NCI-H510A (cell line): ENCODE results near the gene GALNT17.

Experiments
- DNase-seq: peaks from one replicate; lab custom pipeline; 2025; lab: John Stamatoyannopoulos, UW

The GALNT17 gene

GRCh38 chr7:71461572-71461971, 329.6 kb downstream of the GALNT17 start:
- no peak for DNase-seq

- no peak for DNase-seq
Measured at GRCh38 chr7:71465741-71466189, 333.8 kb downstream of the GALNT17 start.

DNA sequence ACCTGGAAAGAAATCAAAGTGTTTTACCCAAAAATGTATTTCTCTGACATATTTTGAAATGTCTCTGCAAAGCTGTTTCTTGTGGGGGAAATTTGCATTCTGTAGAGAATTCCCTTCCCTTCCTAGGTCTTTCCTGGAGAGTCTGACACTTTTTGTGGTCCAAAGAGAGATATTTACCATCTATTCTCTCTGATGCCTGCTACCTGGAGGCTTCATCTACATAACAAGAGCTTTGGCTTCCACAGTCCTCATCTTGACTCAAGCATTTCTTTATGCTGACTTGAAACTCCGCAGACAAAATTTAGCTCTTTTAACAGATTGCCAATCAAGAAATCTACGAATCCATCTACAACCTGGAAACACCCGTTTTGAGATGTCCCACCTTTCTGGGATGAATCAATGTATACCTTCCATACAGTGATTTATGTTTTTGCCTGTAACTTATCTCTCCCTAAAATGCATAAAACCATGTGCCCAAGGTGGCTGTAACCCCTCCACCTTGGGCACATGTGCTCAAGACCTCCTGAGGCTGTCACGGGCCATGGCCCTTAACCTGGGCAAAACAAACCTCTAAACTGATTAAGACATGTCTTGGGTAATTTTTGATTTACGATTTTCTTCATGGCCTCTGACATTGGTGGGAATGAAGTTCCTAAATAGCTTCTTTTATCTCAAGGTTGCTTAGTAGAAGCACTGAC, 334.7 kb downstream of the GALNT17 start:
- no peak for DNase-seq

DNA sequence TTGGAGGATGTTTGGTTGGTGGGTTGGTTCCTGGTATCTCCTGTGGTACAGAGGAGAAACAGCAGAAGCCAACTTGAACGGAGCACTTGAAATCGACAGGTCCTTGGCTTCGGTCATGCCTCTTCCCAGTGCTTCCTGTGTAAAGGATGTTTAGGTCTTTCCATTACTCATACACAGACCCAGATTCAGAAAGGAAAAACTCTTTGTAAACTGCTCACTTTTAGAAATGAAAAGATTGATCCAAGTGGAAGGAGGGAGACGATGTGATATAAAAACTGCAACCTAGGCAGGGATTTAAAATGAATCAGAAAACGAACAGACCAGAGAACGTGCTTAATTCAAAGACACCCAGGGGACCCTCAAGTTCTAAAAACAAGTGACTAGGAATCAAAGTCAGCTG, 338.4 kb downstream of the GALNT17 start:
- no peak for DNase-seq

DNA sequence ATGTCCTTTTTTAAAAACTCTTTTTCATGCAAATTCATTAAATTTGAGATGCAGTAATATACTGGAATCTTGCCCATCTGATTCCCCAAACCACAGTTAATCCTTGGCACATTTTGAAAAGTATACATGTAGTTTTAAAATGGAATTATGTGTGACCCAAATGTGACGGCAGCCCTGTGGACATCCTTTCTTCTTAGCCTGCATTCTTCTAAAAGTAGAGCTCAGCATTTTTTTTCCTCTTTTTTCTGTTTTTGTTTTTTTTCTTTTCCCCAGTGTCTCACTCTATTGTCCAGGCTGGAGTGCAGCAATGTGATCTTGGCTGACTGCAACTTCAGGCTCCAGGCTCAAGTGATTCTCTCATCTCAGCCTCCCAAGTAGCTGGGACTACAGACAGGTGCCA, 338.9 kb downstream of the GALNT17 start:
- no peak for DNase-seq

- no peak for DNase-seq
Measured at GRCh38 chr7:71472962-71473361, 341.0 kb downstream of the GALNT17 start.

GRCh38 chr7:71473366-71473967, 341.5 kb downstream of the GALNT17 start:
- DNase-seq = no peak

DNA sequence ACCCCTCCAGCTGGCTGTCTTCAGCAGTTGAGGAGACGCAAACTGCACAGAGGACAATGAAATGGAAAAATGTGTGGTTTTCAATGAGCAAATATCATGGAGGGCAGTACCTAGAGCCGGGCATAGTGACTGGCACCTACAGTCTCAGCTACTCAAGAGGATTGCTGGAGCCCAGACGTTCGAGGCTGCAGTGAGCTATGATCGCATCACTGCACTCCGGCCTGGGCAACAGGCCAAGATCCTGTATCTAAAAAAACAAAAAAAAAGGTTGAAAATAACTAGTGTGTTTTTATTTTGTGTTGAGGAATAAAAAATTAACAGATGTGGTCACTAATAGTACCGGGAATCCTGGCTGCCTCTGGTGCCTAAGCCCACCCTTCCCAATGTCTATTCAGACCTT, 345.5 kb downstream of the GALNT17 start:
- no peak for DNase-seq

- DNase-seq = no peak
Measured at GRCh38 chr7:71479231-71479630, 347.3 kb downstream of the GALNT17 start.

- DNase-seq = no peak
Measured at GRCh38 chr7:71480791-71481190, 348.8 kb downstream of the GALNT17 start.

- no peak for DNase-seq
Measured at GRCh38 chr7:71482284-71482683, 350.3 kb downstream of the GALNT17 start.

DNA sequence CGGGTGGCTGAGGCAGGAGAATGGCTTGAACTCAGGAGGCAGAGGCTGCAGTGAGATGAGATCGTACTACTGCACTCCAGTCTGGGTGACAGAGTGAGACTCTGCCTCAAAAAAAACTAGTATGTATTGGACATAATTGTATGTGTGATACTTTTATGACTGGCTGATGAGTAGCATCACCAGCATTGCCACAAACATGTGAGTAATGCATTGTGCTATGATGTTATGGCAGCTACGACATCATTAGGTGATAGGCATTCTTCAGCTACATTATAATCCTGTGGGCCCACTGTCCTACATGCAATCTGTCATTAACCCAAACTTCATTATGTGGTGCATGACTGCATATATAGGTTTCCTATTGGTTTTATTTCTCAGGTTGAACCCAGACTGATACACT, 352.4 kb downstream of the GALNT17 start:
- no peak for DNase-seq

GRCh38 chr7:71485586-71485985, 353.6 kb downstream of the GALNT17 start:
- no peak for DNase-seq

- DNase-seq = no peak
Measured at GRCh38 chr7:71486414-71486813, 354.5 kb downstream of the GALNT17 start.

DNA sequence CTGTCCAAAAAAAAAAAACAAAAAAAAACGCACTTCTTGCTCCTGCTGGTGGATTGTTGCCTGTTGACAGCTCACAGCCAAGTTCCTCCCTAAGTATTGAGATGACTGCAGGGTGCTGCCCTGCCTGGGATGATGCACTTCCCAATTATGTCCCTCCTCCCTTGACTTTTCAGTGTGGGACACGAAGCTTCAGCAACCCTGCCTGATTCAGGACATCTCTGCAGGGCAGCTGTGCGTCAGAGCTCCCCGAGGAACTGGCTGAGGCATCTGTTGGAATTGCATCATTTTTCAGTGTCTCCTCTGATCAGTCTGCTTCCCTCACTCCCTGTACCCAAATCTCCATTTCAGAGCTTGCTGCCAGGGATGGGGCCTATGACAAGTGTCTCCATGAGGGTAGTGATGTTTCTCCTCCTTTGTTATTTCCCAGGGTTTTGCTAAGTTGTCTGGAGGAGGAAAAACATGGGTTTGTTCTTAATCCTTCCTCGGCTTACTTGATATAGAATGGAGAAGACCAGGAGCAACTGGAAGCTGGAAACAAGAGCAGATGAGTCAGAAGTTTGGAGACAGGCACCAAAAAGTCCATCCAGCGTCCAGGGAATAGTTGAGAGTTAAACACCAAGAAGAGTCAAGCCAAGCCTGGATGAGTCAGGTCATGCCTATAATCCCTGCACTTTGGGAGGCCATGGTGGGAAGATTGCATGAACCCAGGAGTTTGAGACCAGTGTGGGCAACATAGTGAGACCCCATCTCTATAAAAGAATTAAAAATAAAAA, 355.1 kb downstream of the GALNT17 start:
- no peak for DNase-seq

DNA sequence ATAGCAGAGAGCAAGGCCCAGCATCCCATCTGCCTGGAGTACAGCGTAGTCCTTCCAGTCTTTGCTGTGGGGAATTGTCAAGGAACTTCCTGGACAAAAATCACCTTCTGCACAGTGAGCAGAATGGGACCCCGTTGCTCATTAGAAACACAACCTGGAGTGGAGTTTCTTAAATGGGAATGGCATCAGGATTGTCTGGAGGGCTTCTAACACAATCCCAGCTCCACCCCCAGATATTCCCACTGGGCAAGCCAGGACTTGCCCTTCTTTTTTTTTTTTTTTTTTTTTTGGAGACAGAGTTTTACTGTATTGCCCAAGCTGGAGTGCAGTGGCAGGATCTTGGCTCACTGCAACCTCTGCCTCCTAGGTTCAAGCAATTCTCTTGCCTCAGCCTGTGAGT, 356.4 kb downstream of the GALNT17 start:
- no peak for DNase-seq

DNA sequence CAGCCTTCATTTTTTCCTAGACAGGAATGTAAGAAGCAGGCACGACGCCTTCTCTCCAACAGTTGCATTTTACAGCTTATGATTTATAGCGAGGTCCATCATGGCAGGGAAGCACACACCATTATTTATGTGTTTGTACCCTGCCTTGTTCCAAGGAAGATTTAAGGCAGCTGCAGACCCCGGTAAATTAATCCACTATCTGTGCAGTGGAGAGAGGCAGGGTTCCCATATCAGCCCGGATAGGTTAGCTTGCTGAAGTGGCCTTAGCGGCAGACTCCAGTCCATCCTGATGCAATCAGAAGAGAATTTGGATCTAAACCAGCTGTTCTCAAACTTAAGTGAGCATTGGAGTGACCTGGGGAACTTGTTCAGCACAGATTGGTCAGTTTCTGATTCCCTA, 359.4 kb downstream of the GALNT17 start:
- DNase-seq = no peak

DNA sequence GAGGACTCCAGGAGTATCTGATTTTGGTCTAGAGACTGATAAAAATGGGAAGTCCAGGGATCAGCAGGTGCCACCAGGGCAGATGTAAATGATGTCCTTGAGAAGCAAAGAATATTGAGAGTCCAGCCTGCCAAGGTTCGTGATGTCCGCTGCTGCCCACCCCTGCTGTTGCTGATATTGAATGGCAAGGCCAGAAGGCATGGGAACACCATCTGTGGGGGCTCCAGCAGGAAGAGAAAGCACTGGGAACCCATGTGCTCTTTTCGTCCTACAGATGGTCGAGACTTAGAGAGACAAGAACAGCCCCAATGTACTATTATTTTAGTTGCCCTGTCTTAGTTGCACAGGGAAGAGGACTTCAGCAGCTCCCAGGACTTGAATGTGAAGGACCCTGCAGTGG, 363.9 kb downstream of the GALNT17 start:
- no peak for DNase-seq

DNA sequence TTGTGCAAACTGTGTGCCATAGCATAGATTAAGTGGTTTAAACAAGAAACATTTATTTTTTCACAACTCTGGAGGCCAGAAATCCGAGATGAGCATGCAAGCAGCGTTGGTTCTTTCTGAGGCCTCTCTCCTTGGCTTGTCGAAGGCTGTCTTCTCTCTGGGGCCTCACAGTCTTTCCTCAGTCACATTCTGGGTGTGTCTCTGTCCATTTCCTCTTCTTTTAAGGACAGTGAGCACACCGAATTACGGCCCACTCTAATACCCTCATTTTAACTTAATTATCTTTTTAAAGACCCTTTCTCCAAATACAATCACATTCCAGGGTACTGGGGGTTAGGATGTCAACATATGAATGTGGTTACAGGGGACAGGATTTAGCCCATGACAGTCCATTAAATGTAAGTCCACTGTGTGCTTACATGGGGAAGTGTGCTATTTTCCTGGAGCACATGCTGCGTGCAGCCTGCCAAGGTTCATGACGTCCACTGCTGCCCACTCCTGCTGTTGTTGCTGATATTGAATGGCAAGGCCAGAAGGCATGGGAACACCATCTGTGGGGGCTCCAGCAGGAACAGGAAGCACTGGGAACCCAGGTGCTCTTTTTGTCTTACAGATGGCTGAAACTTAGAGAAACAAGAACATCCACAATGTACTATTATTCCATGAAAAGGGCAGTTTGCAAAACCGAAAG, 365.5 kb downstream of the GALNT17 start:
- no peak for DNase-seq

GRCh38 chr7:71498381-71498780, 366.4 kb downstream of the GALNT17 start:
- no peak for DNase-seq

DNA sequence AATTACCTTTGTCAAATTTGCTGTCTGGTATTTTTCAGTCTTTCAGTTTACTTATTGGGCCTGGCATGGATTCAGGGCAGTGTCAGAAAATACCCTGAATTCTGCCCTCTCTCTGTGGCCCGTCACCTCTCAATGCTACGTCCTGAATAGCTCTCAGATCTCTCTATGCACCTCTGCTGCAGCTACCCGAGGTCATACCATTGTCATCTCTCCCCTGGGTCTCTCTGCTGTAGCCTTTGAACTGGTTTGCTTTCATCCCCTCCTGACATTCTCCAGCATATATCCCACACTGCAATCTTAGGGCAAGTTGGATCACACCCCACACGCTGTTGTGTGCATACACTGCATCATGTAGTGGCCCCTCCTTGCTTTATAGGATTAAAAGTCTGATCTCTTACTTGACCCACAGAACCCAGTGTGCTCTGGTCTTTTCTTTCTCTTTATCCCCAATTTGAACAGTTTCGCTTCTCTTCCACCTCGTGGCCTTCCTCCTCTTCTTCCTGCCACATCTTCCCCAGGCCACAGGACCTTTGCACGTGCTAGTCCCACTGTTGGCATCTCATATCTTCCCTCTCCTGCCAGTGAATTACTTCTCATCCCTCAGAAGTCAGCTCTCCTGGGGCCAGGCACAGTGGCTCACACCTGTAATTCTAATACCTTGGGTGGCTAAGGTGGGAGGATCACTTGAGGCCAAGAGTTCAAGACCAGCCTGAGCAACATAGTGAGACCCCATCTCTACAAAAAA, 372.9 kb downstream of the GALNT17 start:
- DNase-seq = no peak

DNA sequence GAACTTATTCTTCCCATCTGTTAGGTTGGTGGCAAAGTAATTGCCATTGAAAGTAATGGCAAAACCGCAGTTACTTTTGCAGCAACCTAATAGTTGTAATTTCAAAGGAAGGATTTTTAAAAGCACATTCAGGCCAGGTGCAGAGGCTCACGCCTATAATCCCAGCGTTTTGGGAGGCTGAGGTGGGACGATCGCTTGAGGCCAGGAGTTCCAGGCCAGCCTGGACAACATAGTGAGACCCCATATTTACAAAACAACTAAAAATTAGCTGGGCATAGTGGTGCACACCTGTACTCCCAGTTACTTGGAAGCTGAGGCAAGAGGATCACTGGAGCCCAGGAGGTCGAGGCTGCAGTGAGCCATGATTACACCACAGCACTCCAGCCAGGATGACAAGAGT, 374.9 kb downstream of the GALNT17 start:
- DNase-seq = no peak
